ENCODE data around the gene CHURC1. TPM values are rescaled to one million over a fixed set of nuclear protein-coding genes. Genes with fewer than 3 reads are reported as not detected.

Gene CHURC1
- total and polyA plus RNA-seq, 2 donors from 2014 or later, result 41.0 to 70.4 TPM

DNA sequence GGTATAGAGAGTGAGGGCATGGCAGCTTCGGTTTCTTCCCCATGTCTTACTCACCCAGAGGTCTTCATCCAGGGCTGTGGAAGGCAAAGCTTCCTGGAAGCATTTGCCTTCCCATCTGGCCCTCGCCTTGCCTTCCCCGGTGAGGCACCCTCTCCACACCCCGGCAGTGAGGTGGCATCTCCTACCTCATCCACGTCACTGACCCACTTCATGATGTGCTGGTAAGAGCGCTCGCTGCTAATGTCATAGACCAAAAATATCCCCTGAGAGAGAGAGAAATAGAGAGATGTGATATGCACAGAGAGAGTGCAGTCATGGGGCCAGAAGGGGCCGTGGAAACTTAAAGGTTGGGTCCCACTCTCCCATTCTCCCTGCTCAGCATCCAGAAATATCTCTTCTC is 36.6 kb downstream of the CHURC1 start:
- Histone ChIP-seq H3K9me3 (ENCODE audit: control insufficient read depth in 2 of 3, insufficient read depth in 1 of 3, low read length in 3 of 3) (no peaks in the 10 kb centered on the region), H3K27ac (ENCODE audit: low read depth in 2 of 2, low read length in 2 of 2) (no peak overlapping the region)

GRCh38 chr14:64951291-64951690 is 37.0 kb downstream of the CHURC1 start:
- Histone ChIP-seq H3K4me1 (ENCODE audit: control insufficient read depth in 2 of 3, insufficient read depth in 2 of 3, low read depth in 1 of 3, low read length in 3 of 3) (peaks cover 0 to 15% (median 0%) of the 10 kb centered on the region in 3 donors), H3K9me3 (ENCODE audit: control insufficient read depth in 2 of 3, insufficient read depth in 1 of 3, low read length in 3 of 3) (no peaks in the 10 kb centered on the region), H3K27ac (ENCODE audit: low read depth in 2 of 2, low read length in 2 of 2) (no peak overlapping the region), H3K9ac (ENCODE audit: low read length in 3 of 3) (no peak overlapping the region), H3K4me3 (ENCODE audit: low read length in 3 of 3) (no peak overlapping the region), H3K27me3 (ENCODE audit: control insufficient read depth, insufficient read depth, low read length) (no peaks in the 10 kb centered on the region), H3K36me3 (ENCODE audit: control insufficient read depth in 2 of 3, insufficient read depth in 3 of 3, low read length in 3 of 3) (peaks cover 0 to 7% (median 3%) of the 10 kb centered on the region in 3 donors)
- TF ChIP-seq, protein P1, sequence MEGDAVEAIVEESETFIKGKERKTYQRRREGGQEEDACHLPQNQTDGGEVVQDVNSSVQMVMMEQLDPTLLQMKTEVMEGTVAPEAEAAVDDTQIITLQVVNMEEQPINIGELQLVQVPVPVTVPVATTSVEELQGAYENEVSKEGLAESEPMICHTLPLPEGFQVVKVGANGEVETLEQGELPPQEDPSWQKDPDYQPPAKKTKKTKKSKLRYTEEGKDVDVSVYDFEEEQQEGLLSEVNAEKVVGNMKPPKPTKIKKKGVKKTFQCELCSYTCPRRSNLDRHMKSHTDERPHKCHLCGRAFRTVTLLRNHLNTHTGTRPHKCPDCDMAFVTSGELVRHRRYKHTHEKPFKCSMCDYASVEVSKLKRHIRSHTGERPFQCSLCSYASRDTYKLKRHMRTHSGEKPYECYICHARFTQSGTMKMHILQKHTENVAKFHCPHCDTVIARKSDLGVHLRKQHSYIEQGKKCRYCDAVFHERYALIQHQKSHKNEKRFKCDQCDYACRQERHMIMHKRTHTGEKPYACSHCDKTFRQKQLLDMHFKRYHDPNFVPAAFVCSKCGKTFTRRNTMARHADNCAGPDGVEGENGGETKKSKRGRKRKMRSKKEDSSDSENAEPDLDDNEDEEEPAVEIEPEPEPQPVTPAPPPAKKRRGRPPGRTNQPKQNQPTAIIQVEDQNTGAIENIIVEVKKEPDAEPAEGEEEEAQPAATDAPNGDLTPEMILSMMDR (IDR thresholded peaks at IDR 0.05; ENCODE audit: borderline replicate concordance, extremely low read depth, insufficient read depth), result no peak
- DNase-seq (peak in 2 of 5 donors; percentile 15 to 49), FAIRE-seq (no peak)
- intact Hi-C loops (cut with DNase I), result no loop called here

More for the DNA sequence above, 36.6 kb downstream of the CHURC1 start:
- intact Hi-C loops (cut with DNase I), result no loop called here
- no peaks in the 10 kb centered on the region for H3K27me3 ChIP-seq (ENCODE audit: control insufficient read depth, insufficient read depth, low read length)
- no peak for FAIRE-seq
- peaks cover 0 to 15% (median 0%) of the 10 kb centered on the region in 3 donors for H3K4me1 ChIP-seq (ENCODE audit: control insufficient read depth in 2 of 3, insufficient read depth in 2 of 3, low read depth in 1 of 3, low read length in 3 of 3)
- TF ChIP-seq, protein P1 (IDR thresholded peaks at IDR 0.05; ENCODE audit: borderline replicate concordance, extremely low read depth, insufficient read depth), result no peak
- peak in 1 of 5 donors; percentile 22 for DNase-seq
- H3K36me3 ChIP-seq (ENCODE audit: control insufficient read depth in 2 of 3, insufficient read depth in 3 of 3, low read length in 3 of 3), result peaks cover 0 to 7% (median 4%) of the 10 kb centered on the region in 3 donors
- H3K9ac ChIP-seq (ENCODE audit: low read length in 3 of 3), result no peak overlapping the region
- H3K4me3 ChIP-seq (ENCODE audit: low read length in 3 of 3), result no peak overlapping the region

- H3K27me3 ChIP-seq (ENCODE audit: control insufficient read depth, insufficient read depth, low read length), result no peaks in the 10 kb centered on the region
- peaks cover 0 to 15% (median 0%) of the 10 kb centered on the region in 3 donors for H3K4me1 ChIP-seq (ENCODE audit: control insufficient read depth in 2 of 3, insufficient read depth in 2 of 3, low read depth in 1 of 3, low read length in 3 of 3)
- H3K9me3 ChIP-seq (ENCODE audit: control insufficient read depth in 2 of 3, insufficient read depth in 1 of 3, low read length in 3 of 3), result no peaks in the 10 kb centered on the region
- H3K4me3 ChIP-seq (ENCODE audit: low read length in 3 of 3), result no peak overlapping the region
- peaks cover 0 to 7% (median 0%) of the 10 kb centered on the region in 3 donors for H3K36me3 ChIP-seq (ENCODE audit: control insufficient read depth in 2 of 3, insufficient read depth in 3 of 3, low read length in 3 of 3)
- intact Hi-C loops (cut with DNase I), result no loop called here
- DNase-seq (peak in 1 of 5 donors; percentile 30), FAIRE-seq (no peak)
- no peak overlapping the region for H3K27ac ChIP-seq (ENCODE audit: low read depth in 2 of 2, low read length in 2 of 2)
- H3K9ac ChIP-seq (ENCODE audit: low read length in 3 of 3), result no peak overlapping the region
- TF ChIP-seq, protein P1 (IDR thresholded peaks at IDR 0.05; ENCODE audit: borderline replicate concordance, extremely low read depth, insufficient read depth), result no peak
These were observed 37.5 kb downstream of the CHURC1 start for GRCh38 chr14:64951724-64952123.

Data from kidney (tissue), 14 donors.